HG02852 (cell line): ENCODE measurements around the gene TCOF1.

ENCODE experiments used
- ATAC-seq: cut with Tn5 transposase; IDR thresholded peaks from one replicate; pipeline ENCODE4 v1.9.1; 2021; ENCODE audit warnings: mild to moderate bottlenecking, moderate library complexity; ENCODE audit not compliant: unreplicated experiment

TCOF1 gene

DNA sequence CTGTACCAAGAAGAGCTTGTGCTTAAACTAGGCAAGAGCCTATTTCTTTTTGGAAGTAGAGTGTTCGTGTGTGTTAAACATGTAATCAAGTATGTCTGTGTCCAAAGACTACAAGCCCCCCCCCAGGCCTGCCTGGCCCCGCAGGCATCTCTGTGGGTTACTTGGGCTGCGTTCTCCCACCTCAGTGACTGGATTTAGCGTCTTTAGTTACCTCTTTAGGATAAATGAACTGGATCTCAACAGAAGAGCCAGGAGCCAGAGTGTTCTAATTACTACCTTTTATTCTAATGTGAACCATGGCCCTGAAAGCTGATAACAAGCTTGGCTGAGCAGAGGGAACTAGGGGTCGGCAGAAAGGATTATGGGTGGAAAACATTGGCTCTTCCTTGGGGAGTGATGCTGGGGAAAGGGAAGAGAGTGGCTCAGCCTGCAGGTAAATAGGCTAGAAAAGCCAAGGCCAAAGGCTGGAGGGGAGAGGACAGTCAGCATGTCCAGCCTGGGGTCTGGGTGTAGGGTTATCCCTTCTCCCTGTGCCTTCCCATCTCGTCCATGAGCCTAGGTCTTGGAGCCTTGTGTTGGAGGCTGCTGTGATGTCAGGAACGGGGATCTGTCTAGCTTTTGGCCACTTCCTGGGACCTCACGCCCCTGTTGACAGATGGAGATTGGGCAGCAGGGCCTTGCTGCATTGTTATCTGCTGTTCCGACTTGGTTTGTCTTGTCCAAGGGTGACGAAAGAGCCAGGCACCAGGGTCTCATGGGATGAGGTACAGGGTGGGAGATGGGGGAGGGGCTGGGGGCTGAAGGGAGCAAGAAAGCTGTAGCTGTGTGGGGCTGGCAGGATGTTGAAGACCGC lies 44.1 kb downstream of the TCOF1 start:
- ATAC-seq, result no peak

DNA sequence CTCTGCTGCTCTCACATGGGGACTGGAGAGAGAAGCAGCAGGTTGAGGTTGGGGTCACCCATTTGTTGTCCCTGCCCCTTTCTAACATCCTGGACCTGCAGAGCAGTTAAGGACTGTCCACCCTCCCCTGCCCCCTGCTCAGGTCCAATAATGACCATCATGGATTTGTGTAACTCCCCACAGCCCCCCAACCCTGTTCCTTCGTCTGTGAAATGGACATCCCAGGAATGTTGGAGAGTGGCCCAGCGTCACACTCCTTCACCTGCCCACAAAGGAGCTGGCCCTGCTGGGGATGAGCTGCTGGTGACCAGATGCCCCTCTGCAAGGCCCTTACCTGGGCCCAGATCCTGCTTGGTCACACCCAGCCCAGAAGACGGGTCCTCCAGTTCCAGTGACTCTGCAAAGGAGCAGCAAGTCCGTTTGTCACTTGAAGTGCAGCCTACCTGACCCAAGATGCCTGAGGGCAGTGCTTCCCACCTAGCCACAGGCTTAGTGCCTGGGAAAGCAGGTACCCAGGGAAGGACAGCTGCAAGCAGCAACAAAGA lies 44.8 kb downstream of the TCOF1 start:
- ATAC-seq, result no peak

DNA sequence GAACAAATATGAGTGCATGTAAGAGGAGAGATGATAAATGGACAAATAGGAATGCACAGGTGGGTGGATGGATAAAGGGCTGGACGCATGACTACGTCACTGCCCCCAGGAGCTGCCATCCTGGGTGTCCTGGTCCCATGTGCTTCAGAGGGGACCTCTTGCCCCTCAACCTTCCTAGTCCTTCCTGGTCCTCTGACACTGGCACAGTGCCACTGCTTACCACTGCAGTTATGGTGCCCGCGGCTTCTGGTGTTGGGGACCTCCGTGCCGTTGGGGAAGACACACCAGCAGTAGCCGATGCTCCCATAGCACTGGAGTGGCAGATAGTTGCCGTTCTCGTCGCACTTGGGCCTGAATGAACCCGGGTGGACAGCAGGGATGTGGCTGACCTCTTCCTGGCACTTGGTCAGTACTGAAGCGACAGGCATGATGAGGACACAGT lies 45.4 kb downstream of the TCOF1 start:
- no peak for ATAC-seq

DNA sequence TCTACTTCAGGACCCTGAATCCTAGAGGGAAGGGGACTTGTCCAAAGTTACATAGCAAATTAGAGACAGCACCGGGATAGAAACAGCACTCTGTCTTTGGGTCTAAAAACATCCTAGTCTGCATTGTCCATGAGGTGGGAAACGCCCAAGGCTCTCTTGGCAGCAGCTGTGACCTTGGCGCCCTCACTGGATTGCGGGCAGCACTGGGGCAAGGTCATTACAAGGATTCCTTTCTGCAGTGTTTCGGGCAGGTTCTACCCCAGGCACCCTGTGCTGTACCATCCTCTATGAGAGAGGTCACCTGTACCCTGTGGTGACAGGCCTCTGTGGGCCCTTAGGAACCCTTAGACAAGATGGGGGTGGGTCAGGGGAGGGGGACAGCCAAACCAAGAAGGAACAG lies 46.6 kb downstream of the TCOF1 start:
- ATAC-seq, result no peak

DNA sequence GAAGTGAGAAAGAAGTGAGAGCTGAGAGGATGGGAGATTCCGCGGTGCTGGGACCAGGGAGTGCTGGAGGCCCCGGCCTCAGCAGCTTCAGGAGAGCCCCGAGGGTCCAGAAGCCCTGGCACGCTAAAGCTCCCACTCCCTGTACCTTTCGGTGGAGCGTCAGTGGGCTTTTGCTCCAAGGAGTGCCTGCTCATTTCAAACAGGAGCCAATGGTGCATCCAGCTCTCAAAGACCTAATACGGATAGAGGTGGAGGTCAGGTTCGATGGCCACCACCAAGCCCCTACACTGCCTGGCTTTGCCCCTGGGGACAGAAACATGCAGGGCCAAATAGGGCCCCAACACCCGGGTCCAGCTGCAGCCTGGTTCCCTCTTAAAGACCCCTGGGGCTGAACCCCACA lies 47.0 kb downstream of the TCOF1 start:
- no peak for ATAC-seq

DNA sequence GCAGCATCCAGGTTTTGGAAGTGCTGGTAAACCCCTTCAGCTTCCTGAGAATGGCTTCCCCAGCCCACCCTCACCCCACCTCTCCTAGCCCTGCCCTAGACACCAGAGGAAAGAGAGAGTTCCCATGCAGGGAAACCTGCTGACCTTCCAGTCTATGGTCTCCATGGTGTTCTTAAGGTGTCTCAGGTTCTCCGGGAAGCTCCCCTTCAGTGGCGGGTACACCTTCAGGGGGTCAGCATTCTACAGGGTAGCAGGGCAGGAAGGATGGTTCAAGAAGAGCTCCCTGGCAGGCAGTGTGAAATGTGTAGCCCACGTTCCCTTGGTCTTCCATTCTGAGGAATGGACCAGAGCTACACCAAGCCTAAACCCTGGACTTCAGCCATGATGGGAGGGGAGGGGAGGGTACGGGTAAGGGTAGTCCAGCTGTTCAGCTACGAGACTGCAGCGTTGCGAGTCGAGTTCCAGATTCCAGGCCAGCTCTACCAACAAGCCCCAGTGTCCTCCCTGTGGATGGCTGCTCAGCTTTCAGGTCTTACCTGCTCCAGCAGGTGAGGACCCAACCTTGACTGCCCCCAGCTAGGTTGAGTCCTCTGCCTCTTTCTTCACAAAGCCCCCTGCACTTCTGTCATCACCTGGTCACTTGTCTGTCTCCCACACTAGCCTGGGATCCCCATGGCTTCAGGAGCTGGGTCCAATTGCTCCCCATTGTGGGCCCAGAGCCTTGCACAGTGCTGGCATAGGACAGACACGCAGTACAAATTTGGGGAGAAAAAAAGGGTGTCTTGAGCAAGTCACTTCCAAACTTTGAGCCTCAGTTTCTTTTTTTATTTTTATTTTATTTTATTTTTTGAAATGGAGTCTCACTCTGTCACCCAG lies 47.7 kb downstream of the TCOF1 start:
- ATAC-seq, result no peak

DNA sequence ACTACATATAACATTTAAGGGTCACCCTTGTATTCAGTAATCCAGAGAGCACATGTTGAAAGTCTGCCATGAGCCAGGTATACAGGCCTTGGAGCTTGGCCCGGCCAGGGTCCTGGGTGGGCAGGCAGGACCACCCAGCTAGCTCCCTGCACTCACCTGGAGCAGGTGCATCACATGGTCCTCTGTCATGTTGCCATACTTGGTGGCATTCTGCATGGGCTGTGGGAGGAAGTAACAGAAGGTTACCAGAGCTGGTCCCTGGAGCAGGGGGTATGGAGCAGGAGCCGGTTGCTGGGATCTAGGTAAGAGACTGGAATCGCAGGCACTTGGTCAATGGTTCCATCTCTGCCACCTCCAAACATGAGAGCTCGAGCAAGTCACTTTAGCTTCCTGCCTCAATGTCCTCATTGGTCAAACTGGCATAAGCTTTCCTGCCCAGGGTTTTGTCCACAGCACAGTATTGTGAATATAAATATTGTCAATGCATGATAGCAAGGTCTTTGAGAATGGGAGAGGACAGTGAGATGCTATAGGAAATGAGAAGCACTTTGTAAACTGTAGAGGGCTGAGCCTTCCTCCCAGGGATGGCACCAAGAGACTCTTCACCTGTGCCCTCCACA lies 48.7 kb downstream of the TCOF1 start:
- no peak for ATAC-seq

GRCh38 chr5:150406723-150407095 lies 49.2 kb downstream of the TCOF1 start:
- ATAC-seq, result no peak

- no peak for ATAC-seq
These were observed 49.7 kb downstream of the TCOF1 start for GRCh38 chr5:150407096-150407720.

GRCh38 chr5:150408231-150408943 lies 50.9 kb downstream of the TCOF1 start:
- ATAC-seq, result no peak

DNA sequence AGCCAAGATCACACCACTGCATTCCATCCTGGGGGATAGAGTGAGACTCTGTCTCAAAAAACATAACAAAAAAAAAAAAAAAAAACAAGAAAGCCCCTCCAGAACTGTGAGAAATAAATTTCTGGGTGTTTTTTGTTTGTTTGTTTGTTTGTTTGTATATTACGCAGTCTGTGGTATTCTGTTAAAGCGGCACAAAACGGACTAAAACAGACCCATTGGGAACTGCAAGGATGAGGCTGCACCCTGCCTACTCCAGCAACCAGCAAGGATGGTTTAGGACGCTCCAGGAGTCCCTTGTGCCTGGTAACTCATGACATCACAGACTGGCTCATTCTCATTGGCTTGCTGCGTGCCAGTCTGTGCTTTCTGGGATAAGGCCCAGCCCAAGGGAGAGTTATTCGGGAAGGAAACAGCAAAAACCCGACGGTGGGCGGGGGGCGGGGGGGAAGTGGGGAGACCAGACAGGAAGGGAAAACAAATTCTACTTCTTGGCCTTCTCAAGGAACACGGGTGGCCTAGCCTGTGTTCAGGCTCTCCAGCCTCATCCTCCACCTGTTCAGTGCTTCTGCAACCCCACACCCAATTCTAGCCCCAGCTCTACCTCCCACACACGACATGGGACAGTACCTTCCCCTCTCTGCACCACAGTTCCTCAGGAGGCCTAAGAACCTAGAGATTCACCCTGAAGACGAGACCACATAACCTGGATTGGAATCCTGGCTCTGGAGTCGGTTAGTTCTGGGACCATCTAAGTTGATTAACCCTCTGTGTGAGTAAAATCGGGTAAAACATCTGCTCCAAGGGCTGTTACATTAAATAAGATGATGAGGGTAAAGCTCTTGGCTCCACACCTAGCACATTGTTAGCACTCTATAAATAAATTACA lies 52.4 kb downstream of the TCOF1 start:
- peak; percentile 30 for ATAC-seq

DNA sequence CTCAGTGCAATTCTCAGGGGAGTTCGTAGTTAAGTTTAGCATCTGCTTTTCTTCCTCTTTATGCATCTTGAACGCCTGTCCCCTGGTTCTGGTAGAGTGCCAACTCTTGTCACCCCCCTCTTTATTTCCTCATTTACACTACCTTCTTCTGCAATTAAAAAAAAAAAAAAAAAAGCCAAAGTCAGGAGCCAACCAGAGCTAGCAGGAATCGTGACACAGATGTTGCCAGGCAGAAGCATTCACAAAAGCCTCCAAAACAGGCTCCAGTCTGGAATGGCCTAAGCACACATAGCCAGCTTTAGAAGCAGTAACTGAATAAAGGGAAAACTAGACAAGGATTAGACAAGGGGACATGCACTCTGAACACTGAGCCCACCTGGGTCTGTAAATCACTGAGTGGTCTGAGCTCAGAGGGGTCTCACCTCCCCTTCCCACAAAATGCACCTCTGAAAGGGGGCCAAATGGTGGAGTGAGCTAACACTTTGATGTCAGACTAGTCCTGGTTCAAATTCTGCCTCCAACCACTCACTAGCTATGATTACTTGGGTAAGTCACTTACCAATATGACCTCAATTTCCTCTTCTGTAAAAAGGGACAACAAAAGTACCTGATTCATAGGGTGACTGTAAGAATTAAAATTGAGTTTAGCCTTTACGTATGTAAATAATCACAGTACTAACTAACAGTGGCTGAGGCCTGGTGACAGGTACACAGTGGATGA lies 53.2 kb downstream of the TCOF1 start:
- ATAC-seq, result no peak

- ATAC-seq, result no peak
These were observed 53.9 kb downstream of the TCOF1 start for GRCh38 chr5:150411245-150411979.

- ATAC-seq, result peak; percentile 71
These were observed 55.0 kb downstream of the TCOF1 start, which contains the start of gene CD74 for GRCh38 chr5:150412319-150413175. Gene CD74, minus strand, starts transcription at chr5:150412910. Its CDS starts 161 bp downstream, at chr5:150412749.

DNA sequence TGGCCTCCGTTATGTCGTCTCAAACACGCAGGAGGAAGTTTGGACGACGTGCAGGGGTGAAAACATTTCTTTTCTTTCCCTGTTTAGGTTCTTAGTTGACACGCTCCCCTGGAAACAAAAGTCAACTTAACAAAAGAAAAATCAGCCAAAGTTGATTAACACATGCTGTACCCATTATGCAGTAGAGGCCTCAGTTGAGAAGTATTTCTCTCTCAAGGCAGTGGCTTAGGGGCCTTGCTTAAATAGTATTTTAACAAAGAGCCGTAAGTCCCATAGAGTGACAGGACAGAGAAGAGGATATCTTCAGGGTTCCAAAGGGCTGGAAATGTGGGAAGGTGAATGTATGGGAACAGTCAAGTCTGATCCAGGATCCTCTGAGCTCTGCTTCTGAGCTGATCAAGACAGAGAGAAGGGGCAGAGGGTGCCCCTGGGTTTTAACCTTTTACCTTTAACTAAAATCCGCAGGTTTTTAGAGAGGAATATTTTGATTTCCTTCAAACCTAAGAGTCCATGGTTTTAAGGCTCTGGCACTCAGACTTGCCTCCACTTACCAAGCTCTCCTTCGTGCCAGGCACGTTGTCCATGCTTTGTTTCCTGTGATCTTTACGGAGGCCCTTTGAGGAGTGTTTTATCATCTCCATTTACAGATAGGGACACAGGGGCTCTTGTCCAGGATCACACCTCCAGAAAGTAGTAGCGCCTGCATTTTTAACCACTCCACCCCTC lies 55.8 kb downstream of the TCOF1 start:
- ATAC-seq, result no peak
